Measurements from ENCODE around the gene CHD1. TPM values are rescaled to one million over a fixed set of nuclear protein-coding genes. Genes with fewer than 3 reads are reported as not detected.

The CHD1 gene
- total and polyA plus RNA-seq, 2 of the 4 experiments (the other 2 are of a cell fraction), result 12.3 to 33.7 TPM

DNA sequence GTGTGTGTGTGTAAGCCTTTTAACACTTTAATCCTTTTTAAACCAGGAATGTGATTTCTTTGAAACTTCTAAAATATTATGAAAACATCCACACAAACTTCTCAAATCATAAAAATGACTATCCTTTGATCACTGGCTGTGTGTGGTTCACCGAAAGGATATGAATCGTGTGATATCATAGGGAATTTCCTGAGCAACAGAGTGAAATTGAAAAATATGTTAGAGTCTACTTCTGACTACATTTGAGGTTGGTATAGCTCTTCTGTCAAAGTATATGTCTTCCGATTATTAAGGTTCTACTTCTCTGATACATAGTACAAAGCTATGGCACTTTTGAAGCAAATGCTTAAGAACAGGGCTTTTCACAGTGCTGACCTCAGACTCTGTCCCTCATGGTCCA is 115.1 kb downstream of the CHD1 start:
- Histone ChIP-seq H3K23ac (ENCODE audit: low read depth, low read length) (no peak overlapping the region), H2AK5ac (ENCODE audit: low read depth, low read length) (no peak overlapping the region), H3K79me1 (ENCODE audit: low read depth in 1 of 2, low read length in 2 of 2) (no peaks in the 10 kb centered on the region), H3K56ac (ENCODE audit: extremely low read depth, insufficient read depth, low read length) (no peak overlapping the region), H4K8ac (ENCODE audit: low read depth in 2 of 2, low read length in 2 of 2) (no peak overlapping the region), H2BK120ac (ENCODE audit: low read depth, low read length) (no peak overlapping the region), H3K4ac (ENCODE audit: low read depth, low read length) (no peak overlapping the region), H2BK15ac (ENCODE audit: low read depth, low read length) (no peak overlapping the region), H4K20me1 (ENCODE audit: insufficient read depth, low read length) (no peaks in the 10 kb centered on the region), H4K91ac (ENCODE audit: insufficient read depth, low read depth, low read length) (no peak overlapping the region), H3K36me3 (ENCODE audit: control insufficient read depth, insufficient read depth, low read length) (no peaks in the 10 kb centered on the region), H3K27me3 (ENCODE audit: control insufficient read depth, insufficient read depth, low read length) (no peaks in the 10 kb centered on the region), H3K27ac (ENCODE audit: insufficient read depth, low read length) (no peak overlapping the region), H3K9me1 (ENCODE audit: insufficient read depth, low read length) (no peaks in the 10 kb centered on the region), H4K5ac (ENCODE audit: low read depth, low read length) (no peak overlapping the region), H3K4me3 (ENCODE audit: insufficient read depth, low read depth, low read length) (no peak overlapping the region), H3K4me1 (ENCODE audit: control insufficient read depth, insufficient read depth, low read length) (no peaks in the 10 kb centered on the region), H3K9me3 (ENCODE audit: control insufficient read depth, insufficient read depth, low read length) (no peaks in the 10 kb centered on the region), H2AK9ac (replicated peaks; ENCODE audit: low read depth, low read length, poor library complexity) (no peak overlapping the region), H2AFZ (replicated peaks; ENCODE audit: low read length, poor library complexity) (no peak overlapping the region), H3K9ac (ENCODE audit: low read depth, low read length) (no peak overlapping the region), H3K18ac (ENCODE audit: low read depth, low read length) (no peak overlapping the region), H2BK20ac (ENCODE audit: low read depth, low read length) (no peak overlapping the region), H3K14ac (replicated peaks; ENCODE audit: low read depth, low read length) (no peak overlapping the region), H2BK5ac (ENCODE audit: low read depth, low read length, poor library complexity, severe bottlenecking) (no peak overlapping the region), H3K4me2 (ENCODE audit: low read depth, low read length) (no peak overlapping the region)
- BruUV-seq (replicated peaks), result no TSS peak
- dilution Hi-C loops (cut with HindIII; ENCODE audit: low sequenced_read_pairs, unreplicated experiment) (no loop called here), in situ Hi-C loops (cut with MboI; ENCODE audit: low sequenced_read_pairs) (no loop called here), intact Hi-C loops (cut with micrococcal nuclease) (no loop called here)
- no peak for TF ChIP-seq RCOR1 (IDR thresholded peaks at IDR 0.05; ENCODE audit: insufficient replicate concordance, low read length)
- TF ChIP-seq MXI1 (IDR thresholded peaks at IDR 0.05; ENCODE audit: borderline replicate concordance, low read depth, low read length), result no peak
- no peak for TF ChIP-seq CEBPB (IDR thresholded peaks at IDR 0.05; ENCODE audit: low read depth, low read length)
- no peak for TF ChIP-seq NFE2L2 (IDR thresholded peaks at IDR 0.05; ENCODE audit: low read depth, low read length)
- TF ChIP-seq POLR2A (IDR thresholded peaks at IDR 0.05; ENCODE audit: low read depth, low read length), result no peak
- TF ChIP-seq MAFK (IDR thresholded peaks at IDR 0.05; ENCODE audit: low read depth, low read length), result no peak
- TF ChIP-seq SMC3 (IDR thresholded peaks at IDR 0.05; ENCODE audit: low read depth, low read length), result no peak
- TF ChIP-seq USF2 (IDR thresholded peaks at IDR 0.05; ENCODE audit: low read depth, low read length), result no peak
- no peak for TF ChIP-seq FOS (IDR thresholded peaks at IDR 0.05; ENCODE audit: low read depth, low read length)
- TF ChIP-seq RAD21 (IDR thresholded peaks at IDR 0.05; ENCODE audit: low read length), result no peak
- TF ChIP-seq MAZ (IDR thresholded peaks at IDR 0.05; ENCODE audit: borderline replicate concordance, low read depth, low read length), result no peak
- TF ChIP-seq BHLHE40 (IDR thresholded peaks at IDR 0.05; ENCODE audit: low read depth, low read length), result no peak
- TF ChIP-seq, protein P1, sequence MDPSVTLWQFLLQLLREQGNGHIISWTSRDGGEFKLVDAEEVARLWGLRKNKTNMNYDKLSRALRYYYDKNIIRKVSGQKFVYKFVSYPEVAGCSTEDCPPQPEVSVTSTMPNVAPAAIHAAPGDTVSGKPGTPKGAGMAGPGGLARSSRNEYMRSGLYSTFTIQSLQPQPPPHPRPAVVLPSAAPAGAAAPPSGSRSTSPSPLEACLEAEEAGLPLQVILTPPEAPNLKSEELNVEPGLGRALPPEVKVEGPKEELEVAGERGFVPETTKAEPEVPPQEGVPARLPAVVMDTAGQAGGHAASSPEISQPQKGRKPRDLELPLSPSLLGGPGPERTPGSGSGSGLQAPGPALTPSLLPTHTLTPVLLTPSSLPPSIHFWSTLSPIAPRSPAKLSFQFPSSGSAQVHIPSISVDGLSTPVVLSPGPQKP (IDR thresholded peaks at IDR 0.05; ENCODE audit: borderline replicate concordance, low read depth, low read length), result no peak
- no peak for TF ChIP-seq CTCF (conservative IDR thresholded peaks at IDR 0.05; ENCODE audit: low read depth, low read length)
- no peak for TF ChIP-seq RFX5 (IDR thresholded peaks at IDR 0.05; ENCODE audit: low read depth, low read length)
- TF ChIP-seq CHD1 (IDR thresholded peaks at IDR 0.05; ENCODE audit: low read depth, low read length), result no peak
- no peak for ATAC-seq (ENCODE audit: low read depth)
- DNase-seq, result no peak
- ChIA-PET CTCF (no interaction called here), POLR2A (ENCODE audit: unreplicated experiment) (no interaction called here)
- WGBS, 2 experiments (ENCODE audit: extremely low coverage in 2 of 2, insufficient read length in 1 of 2), result no CpG with 5 or more reads among the region's 3 CpGs

Measured in IMR-90 (cell line).